HEK293T (cell line): ENCODE results near the gene MIPOL1.

Source experiments
- CTCF ChIA-PET: fragments of 350-600 bp; formaldehyde crosslinking; extraction: SDS; loops from one replicate; lab custom pipeline; 2021; ENCODE audit warnings: antibody characterized with exemption, inconsistent platforms; lab: Yijun Ruan, JAX
- POLR2A ChIA-PET: fragments of 350-600 bp; formaldehyde crosslinking; extraction: SDS; loops from one replicate; lab custom pipeline; 2020; ENCODE audit warnings: antibody characterized with exemption, inconsistent platforms; lab: Yijun Ruan, JAX
- DNase-seq: peaks from one replicate; pipeline ENCODE4 v3.0.0; 2012; ENCODE audit warnings: mixed read lengths; ENCODE audit errors: extremely low spot score
- ARNT ChIP-seq: fragments of 450-650 bp; IDR thresholded peaks from 2 replicates; pipeline ENCODE4 v1.6.1; 2017; ENCODE audit warnings: mild to moderate bottlenecking
- BHLHE40 ChIP-seq: fragments of 450-650 bp; IDR thresholded peaks from 2 replicates; pipeline ENCODE4 v1.6.1; 2016; ENCODE audit warnings: mild to moderate bottlenecking, moderate library complexity, borderline replicate concordance
- CTBP1 ChIP-seq: fragments of 450-650 bp; IDR thresholded peaks from 2 replicates; pipeline ENCODE4 v1.6.1; 2016; ENCODE audit warnings: borderline replicate concordance
- ELF4 ChIP-seq: fragments of 450-650 bp; IDR thresholded peaks from 2 replicates; pipeline ENCODE4 v1.6.1; 2017; ENCODE audit warnings: antibody characterized with exemption
- FOXA1 ChIP-seq: fragments of 450-650 bp; IDR thresholded peaks from 2 replicates; pipeline ENCODE4 v1.6.1; 2016; ENCODE audit warnings: mild to moderate bottlenecking
- FOXK2 ChIP-seq: fragments of 450-650 bp; IDR thresholded peaks from 2 replicates; pipeline ENCODE4 v1.6.1; 2016; ENCODE audit warnings: mild to moderate bottlenecking
- FOXM1 ChIP-seq: fragments of 450-650 bp; IDR thresholded peaks from 2 replicates; pipeline ENCODE4 v1.6.1; 2017; ENCODE audit warnings: mild to moderate bottlenecking, borderline replicate concordance
- HDGF ChIP-seq: fragments of 450-650 bp; IDR thresholded peaks from 2 replicates; pipeline ENCODE4 v1.6.1; 2017; ENCODE audit warnings: antibody characterized with exemption, borderline replicate concordance
- L3MBTL2 ChIP-seq: fragments of 450-650 bp; conservative IDR thresholded peaks from 2 replicates; pipeline ENCODE4 v1.6.1; 2016; ENCODE audit warnings: mild to moderate bottlenecking
- LEF1 ChIP-seq: fragments of 450-650 bp; IDR thresholded peaks from 2 replicates; pipeline ENCODE4 v1.6.1; 2017; ENCODE audit warnings: mild to moderate bottlenecking, borderline replicate concordance
- NFRKB ChIP-seq: fragments of 450-650 bp; IDR thresholded peaks from 2 replicates; pipeline ENCODE4 v1.6.1; 2016; ENCODE audit warnings: mild to moderate bottlenecking, moderate library complexity
- SP1 ChIP-seq: fragments of 450-650 bp; IDR thresholded peaks from 2 replicates; pipeline ENCODE4 v1.6.1; 2017
- SUZ12 ChIP-seq: fragments of 450-650 bp; IDR thresholded peaks from 2 replicates; pipeline ENCODE4 v1.6.1; 2016; ENCODE audit warnings: mild to moderate bottlenecking
- TARDBP ChIP-seq: fragments of 450-650 bp; IDR thresholded peaks from 2 replicates; pipeline ENCODE4 v1.6.1; 2016
- ZNF384 ChIP-seq: fragments of 450-650 bp; IDR thresholded peaks from 2 replicates; pipeline ENCODE4 v1.6.1; 2016
- TF ChIP-seq, protein P1 (sequence below): fragments of 450-650 bp; IDR thresholded peaks from 2 replicates; pipeline ENCODE4 v1.6.1; 2016

Gene MIPOL1

DNA sequence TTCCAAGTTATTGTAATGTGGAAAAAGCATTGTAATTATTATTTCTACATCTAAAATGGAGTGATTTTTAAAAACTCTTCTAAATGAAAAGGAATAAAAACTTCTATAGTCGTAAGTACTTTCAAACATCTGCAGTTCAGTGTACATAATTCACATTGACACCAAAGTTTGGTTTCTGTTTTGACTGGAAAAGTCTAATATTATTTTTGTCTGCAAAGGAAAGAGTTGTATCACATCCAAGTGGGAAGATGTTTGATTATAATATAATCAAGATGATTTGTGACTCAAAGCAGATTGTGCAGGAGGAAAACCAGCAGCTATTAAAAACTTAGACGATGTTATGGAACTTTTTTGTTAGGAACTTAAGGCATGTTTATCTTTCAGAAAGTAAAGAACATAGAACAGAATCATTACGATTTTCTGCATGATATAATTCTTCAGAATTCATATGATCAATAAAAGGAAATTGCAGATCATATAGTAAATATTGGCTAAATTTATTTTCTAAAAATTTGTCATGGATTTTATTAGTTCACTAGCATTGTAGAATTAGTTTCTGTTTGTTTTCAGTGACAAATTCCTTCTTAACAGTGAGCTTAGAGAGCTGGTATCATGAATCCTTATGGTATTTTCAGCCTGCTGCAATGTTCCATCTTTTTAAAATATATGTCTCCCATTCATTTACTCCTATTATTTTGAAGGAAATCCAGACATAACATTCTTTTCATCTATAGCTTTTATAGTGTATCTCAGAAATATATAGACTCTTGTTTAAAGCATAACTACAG lies 145.8 kb downstream of the MIPOL1 start:
- CTCF ChIA-PET, result interaction anchor here (0.6 kb wide), 1 partner anchor 854 kb away, joined by 5 read pairs; no protein-coding TSS in a partner anchor

DNA sequence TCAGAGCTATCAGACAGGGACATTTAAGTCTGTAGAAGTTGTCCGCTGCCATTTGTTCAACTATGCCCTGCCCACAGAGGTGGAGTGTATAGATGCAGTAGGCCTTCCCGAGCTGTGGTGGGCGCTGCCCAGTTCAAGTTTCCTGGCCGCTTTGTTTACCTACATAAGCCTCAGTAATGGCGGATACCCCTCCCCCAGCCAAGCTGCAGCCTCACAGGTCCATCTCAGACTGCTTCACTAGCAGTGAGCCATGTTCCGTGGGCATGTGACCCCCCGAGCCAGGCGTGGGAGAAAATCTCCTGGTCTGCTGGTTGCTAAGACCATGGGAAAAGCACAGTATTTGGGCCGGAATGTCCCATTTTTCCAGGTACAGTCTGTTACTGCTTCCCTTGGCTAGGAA lies 165.9 kb downstream of the MIPOL1 start:
- DNase-seq, result no peak

More for the DNA sequence above, 145.8 kb downstream of the MIPOL1 start:
- no peak for DNase-seq
- POLR2A ChIA-PET, result no interaction called here
- TF ChIP-seq LEF1 (no peak), HDGF (no peak), NFRKB (no peak), L3MBTL2 (no peak), FOXK2 (no peak), ZNF384 (no peak)

DNA sequence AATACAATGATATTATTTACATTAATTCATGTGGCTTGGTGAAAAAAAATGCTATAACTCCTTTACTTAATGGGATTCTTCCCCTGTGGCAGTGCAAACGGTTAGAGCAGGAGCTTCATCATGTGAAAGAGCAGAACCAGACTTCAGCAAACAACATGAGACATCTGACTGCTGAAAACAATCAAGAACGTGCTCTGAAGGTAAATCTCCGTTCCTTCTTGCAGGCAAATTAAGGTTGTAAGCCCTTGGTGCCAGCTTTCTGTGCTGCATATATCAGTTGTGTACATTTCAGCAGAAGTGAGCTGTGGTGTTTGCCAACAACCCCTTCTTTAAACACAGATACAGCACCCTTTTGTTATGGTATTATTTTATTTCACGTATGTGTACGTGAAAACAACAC lies 171.7 kb downstream of the MIPOL1 start:
- ChIA-PET CTCF (no interaction called here), POLR2A (no interaction called here)
- TF ChIP-seq HDGF, result no peak
- TF ChIP-seq FOXM1, result no peak
- no peak for TF ChIP-seq FOXK2
- TF ChIP-seq TARDBP, result no peak
- TF ChIP-seq BHLHE40, result no peak
- no peak for TF ChIP-seq NFRKB
- TF ChIP-seq ZNF384, result no peak
- no peak for TF ChIP-seq ELF4
- TF ChIP-seq CTBP1, result no peak
- TF ChIP-seq, protein P1, sequence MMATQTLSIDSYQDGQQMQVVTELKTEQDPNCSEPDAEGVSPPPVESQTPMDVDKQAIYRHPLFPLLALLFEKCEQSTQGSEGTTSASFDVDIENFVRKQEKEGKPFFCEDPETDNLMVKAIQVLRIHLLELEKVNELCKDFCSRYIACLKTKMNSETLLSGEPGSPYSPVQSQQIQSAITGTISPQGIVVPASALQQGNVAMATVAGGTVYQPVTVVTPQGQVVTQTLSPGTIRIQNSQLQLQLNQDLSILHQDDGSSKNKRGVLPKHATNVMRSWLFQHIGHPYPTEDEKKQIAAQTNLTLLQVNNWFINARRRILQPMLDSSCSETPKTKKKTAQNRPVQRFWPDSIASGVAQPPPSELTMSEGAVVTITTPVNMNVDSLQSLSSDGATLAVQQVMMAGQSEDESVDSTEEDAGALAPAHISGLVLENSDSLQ, result no peak
- TF ChIP-seq LEF1, result no peak
- TF ChIP-seq FOXA1, result no peak
- TF ChIP-seq SUZ12, result no peak
- TF ChIP-seq L3MBTL2, result no peak
- no peak for TF ChIP-seq ARNT
- TF ChIP-seq SP1, result no peak
- DNase-seq, result no peak

More for the DNA sequence above, 165.9 kb downstream of the MIPOL1 start:
- ChIA-PET POLR2A (no interaction called here), CTCF (no interaction called here)
- TF ChIP-seq FOXM1 (no peak), FOXA1 (no peak), TARDBP (no peak), HDGF (no peak), NFRKB (no peak), BHLHE40 (no peak), ELF4 (no peak), SP1 (no peak)
- TF ChIP-seq, protein P1, result no peak

DNA sequence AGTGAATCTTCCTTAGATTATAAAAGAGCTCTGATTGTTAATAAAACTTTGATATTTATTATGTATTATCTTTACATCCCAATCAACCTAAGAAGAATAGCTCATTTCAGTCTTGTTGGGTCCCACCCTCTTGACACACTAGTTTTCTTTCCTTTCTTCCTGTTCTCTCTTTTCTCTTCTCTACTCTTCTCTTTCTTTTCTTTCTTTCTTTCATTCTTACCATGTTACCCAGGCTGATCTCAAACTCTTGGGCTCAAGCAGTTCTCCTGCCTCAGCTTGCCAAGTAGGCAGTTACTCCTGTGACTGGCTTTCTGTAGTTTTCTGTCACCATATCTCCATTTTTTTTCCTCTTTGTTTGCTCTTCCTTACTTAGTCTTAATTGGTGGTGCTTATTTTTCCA lies 177.8 kb downstream of the MIPOL1 start:
- ChIA-PET CTCF (no interaction called here), POLR2A (no interaction called here)
- DNase-seq, result no peak
- TF ChIP-seq L3MBTL2 (no peak), SUZ12 (no peak), ARNT (no peak), FOXM1 (no peak)

DNA sequence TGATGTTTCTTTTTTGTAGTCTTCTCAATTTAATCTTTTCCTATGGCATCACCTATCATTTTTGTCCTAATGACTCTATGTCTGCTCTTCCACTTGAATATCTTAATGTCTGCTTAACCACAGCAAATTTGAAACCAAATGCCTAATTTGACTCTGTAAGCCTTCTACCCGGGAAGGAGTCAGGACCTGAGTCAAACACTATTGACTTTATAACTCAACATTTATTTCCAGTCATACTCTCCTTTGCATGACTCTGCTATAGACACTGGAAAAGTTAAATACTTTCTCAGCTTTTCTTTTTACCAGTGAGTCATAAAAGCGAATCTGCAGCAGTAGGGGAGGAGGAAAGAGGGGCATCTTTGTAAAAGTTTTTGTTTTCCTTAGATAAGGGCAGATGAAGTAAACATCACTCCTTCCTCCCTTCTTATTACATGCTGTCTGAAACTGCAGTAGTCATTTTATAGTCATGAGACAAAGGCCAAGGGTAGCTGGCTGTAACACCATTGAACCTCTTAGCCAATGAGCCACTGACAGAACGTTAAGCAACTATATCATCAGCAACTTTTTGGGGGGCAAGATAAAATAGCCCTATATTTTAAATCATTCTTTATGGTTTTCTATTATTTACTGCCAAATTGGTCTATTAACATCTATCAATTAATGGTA lies 179.3 kb downstream of the MIPOL1 start:
- CTCF ChIA-PET, result no interaction called here

More for the DNA sequence above, 179.3 kb downstream of the MIPOL1 start:
- no peak for DNase-seq
- POLR2A ChIA-PET, result no interaction called here
- no peak for TF ChIP-seq ARNT
- no peak for TF ChIP-seq ELF4
- TF ChIP-seq TARDBP, result no peak
- TF ChIP-seq HDGF, result no peak
- TF ChIP-seq BHLHE40, result no peak
- TF ChIP-seq FOXM1, result no peak
- TF ChIP-seq, protein P1, result no peak
- TF ChIP-seq SUZ12, result no peak
- TF ChIP-seq ZNF384, result no peak
- TF ChIP-seq L3MBTL2, result no peak
- no peak for TF ChIP-seq SP1
- TF ChIP-seq NFRKB, result no peak
- no peak for TF ChIP-seq LEF1
